Measurements from ENCODE around the gene L3MBTL3. TPM values are rescaled to one million over a fixed set of nuclear protein-coding genes. Genes with fewer than 3 reads are reported as not detected.

The L3MBTL3 gene
- total RNA-seq, 1 experiment from 2014 or later = 4.7 TPM

- Histone ChIP-seq H4K20me1 (ENCODE audit: control insufficient read depth, insufficient read depth, insufficient read length) (no peaks in the 10 kb centered on the region), H2BK120ac (ENCODE audit: low read depth, low read length, poor library complexity, severe bottlenecking) (no peak overlapping the region), H4K91ac (ENCODE audit: insufficient read length, low read depth, low read length) (no peak overlapping the region), H2BK5ac (ENCODE audit: insufficient read length, low read length) (no peak overlapping the region), H2BK20ac (ENCODE audit: low read depth, low read length, poor library complexity, severe bottlenecking) (no peak overlapping the region), H2AK5ac (ENCODE audit: insufficient read length, low read length) (no peak overlapping the region), H3K27me3 (ENCODE audit: insufficient read depth, low read length) (no peaks in the 10 kb centered on the region), H3K9ac (ENCODE audit: extremely low read depth, insufficient read length, low read length) (no peak overlapping the region), H3T11ph (ENCODE audit: low read length) (no peak overlapping the region), H2BK15ac (ENCODE audit: low read depth, low read length) (no peak overlapping the region), H2AFZ (ENCODE audit: low read length) (no peak overlapping the region), H3K14ac (ENCODE audit: insufficient read depth, low read length) (no peak overlapping the region), H3K4ac (ENCODE audit: low read depth, low read length) (no peak overlapping the region), H3K23me2 (ENCODE audit: insufficient read length, low read depth, low read length, poor library complexity, severe bottlenecking) (no peaks in the 10 kb centered on the region), H3K23ac (ENCODE audit: insufficient read length, low read depth, low read length) (no peak overlapping the region), H3K9me3 (ENCODE audit: control insufficient read depth, low read depth, low read length) (no peaks in the 10 kb centered on the region), H3K79me2 (ENCODE audit: insufficient read depth, low read length) (no peaks in the 10 kb centered on the region), H2BK12ac (ENCODE audit: insufficient read length, low read depth, low read length) (no peak overlapping the region), H3K79me1 (ENCODE audit: insufficient read depth, low read depth, low read length, poor library complexity, severe bottlenecking) (no peaks in the 10 kb centered on the region), H3K56ac (ENCODE audit: insufficient read length, low read depth, low read length) (no peak overlapping the region), H3K4me1 (ENCODE audit: insufficient read depth, low read length) (no peaks in the 10 kb centered on the region), H3K18ac (ENCODE audit: insufficient read length, low read depth, low read length) (no peak overlapping the region), H4K8ac (replicated peaks; ENCODE audit: insufficient read length, low read depth, low read length) (no peak overlapping the region), H3K27ac (ENCODE audit: insufficient read length, low read depth, low read length) (no peak overlapping the region), H3K4me2 (ENCODE audit: insufficient read depth, insufficient read length, low read length) (no peak overlapping the region), H4K5ac (ENCODE audit: insufficient read length, low read depth, low read length) (no peak overlapping the region)
- WGBS (ENCODE audit: extremely low coverage, insufficient read length, low lambda C conversion rate) = no CpG with 5 or more reads among the region's 4 CpGs
- Mint-ChIP-seq H3K9me3 (no peaks in the 10 kb centered on the region; a peak in 2 of 5 replicates), H3K27ac (peak overlapping the region in 1 of 3 experiments; percentile 57; a peak in 1 of 7 replicates), H3K36me3 (ENCODE audit: insufficient read depth in 1 of 3, low read depth in 3 of 3) (0 out of 7 replicates have a peak, but pooled peaks cover 0 to 3% (median 0%) of the 10 kb centered on the region in 3 experiments), H3K27me3 (ENCODE audit: low read depth) (no peaks in the 10 kb centered on the region), H3K4me1 (peaks cover 4 to 5% of the 10 kb centered on the region in 2 experiments; a peak in 3 of 4 replicates), H3K4me3 (no peak overlapping the region)
- no peak for TF ChIP-seq CTCF (conservative IDR thresholded peaks at IDR 0.05)
- DNase-seq = no peak
Observed at GRCh38 chr6:129976110-129976509, 42.3 kb upstream of the L3MBTL3 start.
